ENCODE data around the gene MERTK. TPM values are rescaled to one million over a fixed set of nuclear protein-coding genes. Genes with fewer than 3 reads are reported as not detected.

Gene MERTK
- total and polyA plus RNA-seq, 2 donors (not counting 1 experiment from before 2014, with no cell fraction given): 0.34 to 6.6 TPM

GRCh38 chr2:112000399-112001135, 102.2 kb downstream of the MERTK start:
- TF ChIP-seq, protein P1, sequence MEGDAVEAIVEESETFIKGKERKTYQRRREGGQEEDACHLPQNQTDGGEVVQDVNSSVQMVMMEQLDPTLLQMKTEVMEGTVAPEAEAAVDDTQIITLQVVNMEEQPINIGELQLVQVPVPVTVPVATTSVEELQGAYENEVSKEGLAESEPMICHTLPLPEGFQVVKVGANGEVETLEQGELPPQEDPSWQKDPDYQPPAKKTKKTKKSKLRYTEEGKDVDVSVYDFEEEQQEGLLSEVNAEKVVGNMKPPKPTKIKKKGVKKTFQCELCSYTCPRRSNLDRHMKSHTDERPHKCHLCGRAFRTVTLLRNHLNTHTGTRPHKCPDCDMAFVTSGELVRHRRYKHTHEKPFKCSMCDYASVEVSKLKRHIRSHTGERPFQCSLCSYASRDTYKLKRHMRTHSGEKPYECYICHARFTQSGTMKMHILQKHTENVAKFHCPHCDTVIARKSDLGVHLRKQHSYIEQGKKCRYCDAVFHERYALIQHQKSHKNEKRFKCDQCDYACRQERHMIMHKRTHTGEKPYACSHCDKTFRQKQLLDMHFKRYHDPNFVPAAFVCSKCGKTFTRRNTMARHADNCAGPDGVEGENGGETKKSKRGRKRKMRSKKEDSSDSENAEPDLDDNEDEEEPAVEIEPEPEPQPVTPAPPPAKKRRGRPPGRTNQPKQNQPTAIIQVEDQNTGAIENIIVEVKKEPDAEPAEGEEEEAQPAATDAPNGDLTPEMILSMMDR (conservative IDR thresholded peaks at IDR 0.05 in 1 of 2, IDR thresholded peaks at IDR 0.05 in 1 of 2; ENCODE audit: low read depth in 1 of 2, low read length in 2 of 2): no peak
- H3K9ac ChIP-seq (ENCODE audit: insufficient read depth, low read length): no peak overlapping the region
- H3K79me2 ChIP-seq (ENCODE audit: control insufficient read depth, insufficient read depth, low read length): no peaks in the 10 kb centered on the region
- H3K27ac ChIP-seq (ENCODE audit: insufficient read depth, low read length): no peak overlapping the region
- H3K4me2 ChIP-seq (ENCODE audit: extremely low read depth, insufficient read depth, low read length): no peak overlapping the region
- H3K9me3 ChIP-seq (ENCODE audit: control insufficient read depth, insufficient read depth, low read depth, low read length): no peaks in the 10 kb centered on the region
- no peaks in the 10 kb centered on the region for H3K27me3 ChIP-seq (ENCODE audit: control insufficient read depth, insufficient read depth, low read length)
- H4K20me1 ChIP-seq (ENCODE audit: control insufficient read depth, extremely low read depth, insufficient read depth, low read length): no peaks in the 10 kb centered on the region
- H3K4me3 ChIP-seq (replicated peaks in 1 of 4; ENCODE audit: control extremely low read depth in 1 of 4, insufficient read depth in 1 of 4, low read depth in 3 of 4, low read length in 4 of 4): no peak overlapping the region
- DNase-seq (ENCODE audit: low read depth in 2 of 2): no peak
- no peaks in the 10 kb centered on the region for H3K36me3 ChIP-seq (ENCODE audit: control insufficient read depth, insufficient read depth, low read length)
- H3K4me1 ChIP-seq (ENCODE audit: control insufficient read depth, extremely low read depth, insufficient read depth, low read length): no peaks in the 10 kb centered on the region
- H2AFZ ChIP-seq (ENCODE audit: low read length): no peak overlapping the region

- no peak for TF ChIP-seq EZH2 (IDR thresholded peaks at IDR 0.05; ENCODE audit: low read length, missing control alignments)
- TF ChIP-seq, protein P1 (conservative IDR thresholded peaks at IDR 0.05 in 1 of 2, IDR thresholded peaks at IDR 0.05 in 1 of 2; ENCODE audit: low read depth in 1 of 2, low read length in 2 of 2): no peak
- Histone ChIP-seq H3K9me3 (ENCODE audit: control insufficient read depth, insufficient read depth, low read depth, low read length) (no peaks in the 10 kb centered on the region), H3K4me1 (ENCODE audit: control insufficient read depth, extremely low read depth, insufficient read depth, low read length) (no peaks in the 10 kb centered on the region), H3K9ac (ENCODE audit: insufficient read depth, low read length) (no peak overlapping the region), H3K36me3 (ENCODE audit: control insufficient read depth, insufficient read depth, low read length) (no peaks in the 10 kb centered on the region), H3K4me2 (ENCODE audit: extremely low read depth, insufficient read depth, low read length) (no peak overlapping the region), H3K79me2 (ENCODE audit: control insufficient read depth, insufficient read depth, low read length) (no peaks in the 10 kb centered on the region), H3K27ac (ENCODE audit: insufficient read depth, low read length) (no peak overlapping the region), H2AFZ (ENCODE audit: low read length) (no peak overlapping the region), H3K27me3 (ENCODE audit: control insufficient read depth, insufficient read depth, low read length) (no peaks in the 10 kb centered on the region), H3K4me3 (replicated peaks in 1 of 4; ENCODE audit: control extremely low read depth in 1 of 4, insufficient read depth in 1 of 4, low read depth in 3 of 4, low read length in 4 of 4) (no peak overlapping the region), H4K20me1 (ENCODE audit: control insufficient read depth, extremely low read depth, insufficient read depth, low read length) (no peaks in the 10 kb centered on the region)
- DNase-seq (ENCODE audit: low read depth in 2 of 2): peak; percentile 12 to 16
These were observed 102.8 kb downstream of the MERTK start for GRCh38 chr2:112001136-112001715.

GRCh38 chr2:112001942-112002341, 103.5 kb downstream of the MERTK start:
- Histone ChIP-seq H3K27ac (ENCODE audit: insufficient read depth, low read length) (no peak overlapping the region), H3K4me3 (replicated peaks in 1 of 4; ENCODE audit: control extremely low read depth in 1 of 4, insufficient read depth in 1 of 4, low read depth in 3 of 4, low read length in 4 of 4) (no peak overlapping the region), H3K4me1 (ENCODE audit: control insufficient read depth, extremely low read depth, insufficient read depth, low read length) (no peaks in the 10 kb centered on the region), H3K9ac (ENCODE audit: insufficient read depth, low read length) (no peak overlapping the region), H4K20me1 (ENCODE audit: control insufficient read depth, extremely low read depth, insufficient read depth, low read length) (no peaks in the 10 kb centered on the region), H3K27me3 (ENCODE audit: control insufficient read depth, insufficient read depth, low read length) (no peaks in the 10 kb centered on the region), H3K9me3 (ENCODE audit: control insufficient read depth, insufficient read depth, low read depth, low read length) (no peaks in the 10 kb centered on the region), H2AFZ (ENCODE audit: low read length) (no peak overlapping the region), H3K36me3 (ENCODE audit: control insufficient read depth, insufficient read depth, low read length) (no peaks in the 10 kb centered on the region), H3K79me2 (ENCODE audit: control insufficient read depth, insufficient read depth, low read length) (no peaks in the 10 kb centered on the region), H3K4me2 (ENCODE audit: extremely low read depth, insufficient read depth, low read length) (no peak overlapping the region)
- TF ChIP-seq, protein P1 (conservative IDR thresholded peaks at IDR 0.05 in 1 of 2, IDR thresholded peaks at IDR 0.05 in 1 of 2; ENCODE audit: low read depth in 1 of 2, low read length in 2 of 2): no peak
- TF ChIP-seq EZH2 (IDR thresholded peaks at IDR 0.05; ENCODE audit: low read length, missing control alignments): no peak
- peak in 1 of 2 donors; percentile 50 for DNase-seq (ENCODE audit: low read depth in 2 of 2)
